ENCODE results near the gene FSCN2. TPM values are rescaled to one million over a fixed set of nuclear protein-coding genes. Genes with fewer than 3 reads are reported as not detected.

Gene FSCN2
- polyA plus RNA-seq, 1 of the 3 experiments (the other 2 are of a cell fraction) = 2.1 TPM

DNA sequence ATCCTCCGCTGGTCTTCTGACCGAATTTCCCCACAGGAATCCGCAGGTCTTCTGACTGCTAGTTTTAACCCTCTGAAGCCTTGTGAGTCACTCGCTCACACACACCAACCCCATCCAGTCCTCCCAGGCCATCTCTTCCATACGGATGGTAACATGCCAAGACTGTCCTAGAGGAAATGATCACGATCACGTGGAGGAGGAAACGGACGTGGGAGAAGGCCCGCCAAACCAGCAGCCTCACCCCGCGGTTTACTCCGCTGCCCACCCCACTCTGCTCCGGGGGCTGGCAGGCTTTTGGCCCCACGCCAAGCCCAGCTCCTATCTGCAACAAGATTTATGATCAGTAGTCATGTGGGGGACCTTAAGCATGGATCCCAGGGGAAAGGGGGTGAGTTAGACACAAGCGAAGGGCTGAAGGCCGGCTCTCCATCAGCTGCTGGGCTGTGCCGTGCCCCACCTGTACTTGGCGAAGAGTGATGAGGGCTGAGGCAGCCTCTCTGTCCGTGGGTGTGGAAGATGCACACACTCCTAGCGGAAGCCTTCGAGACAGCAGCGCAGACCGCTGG is 25.5 kb downstream of the FSCN2 start (continued):
- TF ChIP-seq IRF3 (IDR thresholded peaks at IDR 0.05; ENCODE audit: low read depth, low read length) (no peak), FOXJ3 (CRISPR knock-in tag; IDR thresholded peaks at IDR 0.05) (no peak), RXRA (IDR thresholded peaks at IDR 0.05; ENCODE audit: borderline replicate concordance, low read depth) (no peak), TAF1 (IDR thresholded peaks at IDR 0.05; ENCODE audit: borderline replicate concordance, low read depth, low read length) (peak; percentile 46; the same call in 1 of the 2 replicates), NRF1 (IDR thresholded peaks at IDR 0.05; ENCODE audit: low read depth, low read length) (no peak)
- TF ChIP-seq, protein P1, sequence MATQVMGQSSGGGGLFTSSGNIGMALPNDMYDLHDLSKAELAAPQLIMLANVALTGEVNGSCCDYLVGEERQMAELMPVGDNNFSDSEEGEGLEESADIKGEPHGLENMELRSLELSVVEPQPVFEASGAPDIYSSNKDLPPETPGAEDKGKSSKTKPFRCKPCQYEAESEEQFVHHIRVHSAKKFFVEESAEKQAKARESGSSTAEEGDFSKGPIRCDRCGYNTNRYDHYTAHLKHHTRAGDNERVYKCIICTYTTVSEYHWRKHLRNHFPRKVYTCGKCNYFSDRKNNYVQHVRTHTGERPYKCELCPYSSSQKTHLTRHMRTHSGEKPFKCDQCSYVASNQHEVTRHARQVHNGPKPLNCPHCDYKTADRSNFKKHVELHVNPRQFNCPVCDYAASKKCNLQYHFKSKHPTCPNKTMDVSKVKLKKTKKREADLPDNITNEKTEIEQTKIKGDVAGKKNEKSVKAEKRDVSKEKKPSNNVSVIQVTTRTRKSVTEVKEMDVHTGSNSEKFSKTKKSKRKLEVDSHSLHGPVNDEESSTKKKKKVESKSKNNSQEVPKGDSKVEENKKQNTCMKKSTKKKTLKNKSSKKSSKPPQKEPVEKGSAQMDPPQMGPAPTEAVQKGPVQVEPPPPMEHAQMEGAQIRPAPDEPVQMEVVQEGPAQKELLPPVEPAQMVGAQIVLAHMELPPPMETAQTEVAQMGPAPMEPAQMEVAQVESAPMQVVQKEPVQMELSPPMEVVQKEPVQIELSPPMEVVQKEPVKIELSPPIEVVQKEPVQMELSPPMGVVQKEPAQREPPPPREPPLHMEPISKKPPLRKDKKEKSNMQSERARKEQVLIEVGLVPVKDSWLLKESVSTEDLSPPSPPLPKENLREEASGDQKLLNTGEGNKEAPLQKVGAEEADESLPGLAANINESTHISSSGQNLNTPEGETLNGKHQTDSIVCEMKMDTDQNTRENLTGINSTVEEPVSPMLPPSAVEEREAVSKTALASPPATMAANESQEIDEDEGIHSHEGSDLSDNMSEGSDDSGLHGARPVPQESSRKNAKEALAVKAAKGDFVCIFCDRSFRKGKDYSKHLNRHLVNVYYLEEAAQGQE (IDR thresholded peaks at IDR 0.05; ENCODE audit: low read depth, low read length) = no peak; the same call in 1 of the 2 replicates

GRCh38 chr17:81556175-81556691 is 28.1 kb downstream of the FSCN2 start:
- Histone ChIP-seq H3K79me2 (ENCODE audit: insufficient read depth) (peaks cover 39% of the 10 kb centered on the region), H3K4me3 (ENCODE audit: low read depth in 2 of 2, low read length in 1 of 2) (no peak overlapping the region), H3F3A (replicated peaks; ENCODE audit: insufficient read depth) (peaks cover 55% of the 10 kb centered on the region), H3K27me3 (ENCODE audit: insufficient read depth) (no peaks in the 10 kb centered on the region), H4K20me1 (ENCODE audit: insufficient read depth) (peaks cover 11% of the 10 kb centered on the region; the same call in 1 of the 2 replicates), H3K9me3 (no peaks in the 10 kb centered on the region), H3K9me2 (no peaks in the 10 kb centered on the region), H3K4me1 (ENCODE audit: control insufficient read depth in 1 of 2, insufficient read depth in 2 of 2, low read depth in 1 of 2, low read length in 1 of 2) (peaks cover 15 to 25% of the 10 kb centered on the region in 2 experiments; a peak in 3 of 4 replicates), H3K27ac (ENCODE audit: low read depth in 2 of 2, low read length in 1 of 2) (peak overlapping the region in 1 of 2 experiments; percentile 18; a peak in 1 of 4 replicates), H3K9ac (no peak overlapping the region), H3K36me3 (replicated peaks in 1 of 2; ENCODE audit: control insufficient read depth in 1 of 2, insufficient read depth in 2 of 2, low read length in 1 of 2) (peaks cover 23 to 33% of the 10 kb centered on the region in 2 experiments), H2AFZ (ENCODE audit: low read depth) (no peak overlapping the region), H3K4me2 (peak overlapping the region; percentile 49)
- no peak for DNase-seq
- WGBS (ENCODE audit: low lambda C conversion rate) = 83% methylated on average over 9 of the region's 9 CpGs
- ChIA-PET CTCF (interaction anchor here (0.8 to 1.2 kb wide), 2 partner anchors 8 to 116 kb away, joined by 3 read pairs; no protein-coding TSS in a partner anchor), POLR2A (no interaction called here)
- TF ChIP-seq USF2 (IDR thresholded peaks at IDR 0.05; ENCODE audit: borderline replicate concordance, low read depth, low read length) (no peak), TAF1 (IDR thresholded peaks at IDR 0.05; ENCODE audit: borderline replicate concordance, low read depth, low read length) (no peak), SIN3A (IDR thresholded peaks at IDR 0.05; ENCODE audit: borderline replicate concordance, low read depth, low read length) (no peak), SMC3 (IDR thresholded peaks at IDR 0.05; ENCODE audit: low read depth, low read length) (no peak), EP300 (IDR thresholded peaks at IDR 0.05; ENCODE audit: borderline replicate concordance in 1 of 2, low read depth in 1 of 2, low read length in 1 of 2) (no peak), MXI1 (IDR thresholded peaks at IDR 0.05; ENCODE audit: low read depth, low read length) (no peak), ELF1 (IDR thresholded peaks at IDR 0.05) (no peak), GATA2 (CRISPR knock-in tag; IDR thresholded peaks at IDR 0.05) (no peak), FOSL2 (IDR thresholded peaks at IDR 0.05; ENCODE audit: borderline replicate concordance, low read depth) (peak; percentile 50; the same call in 1 of the 2 replicates), FOXJ3 (CRISPR knock-in tag; IDR thresholded peaks at IDR 0.05) (no peak), EZH2phosphoT487 (IDR thresholded peaks at IDR 0.05; ENCODE audit: borderline replicate concordance, low read depth) (no peak), MAX (IDR thresholded peaks at IDR 0.05; ENCODE audit: low read depth) (no peak), FOXM1 (IDR thresholded peaks at IDR 0.05; ENCODE audit: low read depth) (no peak)
- TF ChIP-seq, protein P2, sequence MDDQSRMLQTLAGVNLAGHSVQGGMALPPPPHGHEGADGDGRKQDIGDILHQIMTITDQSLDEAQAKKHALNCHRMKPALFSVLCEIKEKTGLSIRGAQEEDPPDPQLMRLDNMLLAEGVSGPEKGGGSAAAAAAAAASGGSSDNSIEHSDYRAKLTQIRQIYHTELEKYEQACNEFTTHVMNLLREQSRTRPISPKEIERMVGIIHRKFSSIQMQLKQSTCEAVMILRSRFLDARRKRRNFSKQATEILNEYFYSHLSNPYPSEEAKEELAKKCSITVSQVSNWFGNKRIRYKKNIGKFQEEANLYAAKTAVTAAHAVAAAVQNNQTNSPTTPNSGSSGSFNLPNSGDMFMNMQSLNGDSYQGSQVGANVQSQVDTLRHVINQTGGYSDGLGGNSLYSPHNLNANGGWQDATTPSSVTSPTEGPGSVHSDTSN (IDR thresholded peaks at IDR 0.05) = no peak
- TF ChIP-seq, protein P1 (IDR thresholded peaks at IDR 0.05; ENCODE audit: low read depth, low read length) = 0 out of 2 replicates have a peak, but pooled peaks have one; percentile 18

All from SK-N-SH (cell line).